ENCODE results near the gene FAM131A. TPM values are rescaled to one million over a fixed set of nuclear protein-coding genes. Genes with fewer than 3 reads are reported as not detected.
A peak's percentile ranks its signal among the peaks of the same experiment; 100 is the strongest.

Gene FAM131A, protein sequence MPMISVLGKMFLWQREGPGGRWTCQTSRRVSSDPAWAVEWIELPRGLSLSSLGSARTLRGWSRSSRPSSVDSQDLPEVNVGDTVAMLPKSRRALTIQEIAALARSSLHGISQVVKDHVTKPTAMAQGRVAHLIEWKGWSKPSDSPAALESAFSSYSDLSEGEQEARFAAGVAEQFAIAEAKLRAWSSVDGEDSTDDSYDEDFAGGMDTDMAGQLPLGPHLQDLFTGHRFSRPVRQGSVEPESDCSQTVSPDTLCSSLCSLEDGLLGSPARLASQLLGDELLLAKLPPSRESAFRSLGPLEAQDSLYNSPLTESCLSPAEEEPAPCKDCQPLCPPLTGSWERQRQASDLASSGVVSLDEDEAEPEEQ
- total RNA-seq, result 30.2 TPM
- long read RNA-seq, transcript FAM131A-207 (7 exons, 1,335 nt), result major isoform, 41 of 94 reads
- long read RNA-seq, transcript FAM131A-203 (6 exons, 1,483 nt), result minor isoform, 10 of 94 reads
- long read RNA-seq, transcript FAM131A-202 (6 exons, 2,421 nt), result minor isoform, 12 of 94 reads
- long read RNA-seq, partial matches to known transcripts, result 0 of 94 reads
- long read RNA-seq, other reads (novel, unspliced or antisense), result 28 of 94 reads

DNA sequence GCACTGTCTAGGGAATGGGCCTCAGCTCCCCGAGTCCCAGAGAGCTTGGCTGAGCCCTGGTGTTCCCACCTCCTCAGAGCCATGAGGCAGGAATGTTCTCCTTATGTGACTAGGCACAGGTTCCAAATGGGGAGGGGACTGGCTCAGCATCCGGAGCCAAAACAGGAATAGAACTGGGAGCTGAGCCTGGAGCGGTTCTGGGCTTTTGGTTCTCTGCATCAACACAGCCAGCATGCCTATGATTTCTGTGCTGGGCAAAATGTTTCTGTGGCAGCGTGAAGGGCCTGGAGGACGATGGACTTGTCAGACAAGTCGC, at the start of gene FAM131A:
Gene FAM131A, plus strand, starts transcription at position 202 of the 316 bp plus-strand sequence. Its CDS starts 31 bp downstream, at position 233.
- intact Hi-C loops (cut with micrococcal nuclease), result no loop called here

DNA sequence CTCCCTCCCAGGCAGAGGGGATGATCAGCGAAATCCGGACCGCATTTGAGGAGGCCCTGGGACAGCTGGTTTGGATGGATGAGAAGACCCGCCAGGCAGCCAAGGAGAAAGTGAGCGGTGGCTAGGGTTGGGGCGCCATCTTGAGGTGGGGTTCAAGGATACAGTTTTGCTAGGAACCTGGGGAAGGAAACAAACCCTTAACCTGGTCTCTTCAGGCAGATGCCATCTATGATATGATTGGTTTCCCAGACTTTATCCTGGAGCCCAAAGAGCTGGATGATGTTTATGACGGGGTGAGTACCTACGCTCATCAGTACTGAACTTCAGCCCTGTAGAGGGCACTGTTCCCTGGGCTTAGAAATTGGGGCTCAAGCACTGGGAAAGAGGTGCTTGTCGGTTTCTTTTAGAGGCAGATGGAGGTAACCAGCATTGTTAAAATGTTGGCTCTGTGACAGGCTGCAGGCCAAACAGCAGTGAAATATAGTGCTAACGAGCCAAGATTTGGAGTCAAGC, 47.9 kb upstream of the FAM131A start:
- TF ChIP-seq, protein P1, sequence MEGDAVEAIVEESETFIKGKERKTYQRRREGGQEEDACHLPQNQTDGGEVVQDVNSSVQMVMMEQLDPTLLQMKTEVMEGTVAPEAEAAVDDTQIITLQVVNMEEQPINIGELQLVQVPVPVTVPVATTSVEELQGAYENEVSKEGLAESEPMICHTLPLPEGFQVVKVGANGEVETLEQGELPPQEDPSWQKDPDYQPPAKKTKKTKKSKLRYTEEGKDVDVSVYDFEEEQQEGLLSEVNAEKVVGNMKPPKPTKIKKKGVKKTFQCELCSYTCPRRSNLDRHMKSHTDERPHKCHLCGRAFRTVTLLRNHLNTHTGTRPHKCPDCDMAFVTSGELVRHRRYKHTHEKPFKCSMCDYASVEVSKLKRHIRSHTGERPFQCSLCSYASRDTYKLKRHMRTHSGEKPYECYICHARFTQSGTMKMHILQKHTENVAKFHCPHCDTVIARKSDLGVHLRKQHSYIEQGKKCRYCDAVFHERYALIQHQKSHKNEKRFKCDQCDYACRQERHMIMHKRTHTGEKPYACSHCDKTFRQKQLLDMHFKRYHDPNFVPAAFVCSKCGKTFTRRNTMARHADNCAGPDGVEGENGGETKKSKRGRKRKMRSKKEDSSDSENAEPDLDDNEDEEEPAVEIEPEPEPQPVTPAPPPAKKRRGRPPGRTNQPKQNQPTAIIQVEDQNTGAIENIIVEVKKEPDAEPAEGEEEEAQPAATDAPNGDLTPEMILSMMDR (IDR thresholded peaks at IDR 0.05; ENCODE audit: borderline replicate concordance), result peak; percentile 68
- peak; percentile 35 for DNase-seq
- Histone ChIP-seq H3K27ac (replicated peaks) (no peak overlapping the region), H3K27me3 (ENCODE audit: low read depth) (peaks cover 47% of the 10 kb centered on the region), H3K4me3 (no peak overlapping the region), H3K9me3 (replicated peaks) (no peaks in the 10 kb centered on the region), H3K36me3 (no peaks in the 10 kb centered on the region), H3K4me1 (peaks cover 5% of the 10 kb centered on the region)
- intact Hi-C loops (cut with micrococcal nuclease), result no loop called here

More for the DNA sequence above, at the start of gene FAM131A:
- H3K9me3 ChIP-seq (replicated peaks), result no peaks in the 10 kb centered on the region
- peak within 1 kb of the TSS; percentile 97 for H3K27ac ChIP-seq (replicated peaks)
- H3K4me1 ChIP-seq, result peaks cover 59% of the 10 kb centered on the region
- H3K4me3 ChIP-seq, result peak within 1 kb of the TSS; percentile 88
- peak; percentile 77 for DNase-seq
- H3K27me3 ChIP-seq (ENCODE audit: low read depth), result no peaks in the 10 kb centered on the region
- TF ChIP-seq, protein P1 (IDR thresholded peaks at IDR 0.05; ENCODE audit: borderline replicate concordance), result no peak
- H3K36me3 ChIP-seq, result peaks cover 42% of the 10 kb centered on the region

DNA sequence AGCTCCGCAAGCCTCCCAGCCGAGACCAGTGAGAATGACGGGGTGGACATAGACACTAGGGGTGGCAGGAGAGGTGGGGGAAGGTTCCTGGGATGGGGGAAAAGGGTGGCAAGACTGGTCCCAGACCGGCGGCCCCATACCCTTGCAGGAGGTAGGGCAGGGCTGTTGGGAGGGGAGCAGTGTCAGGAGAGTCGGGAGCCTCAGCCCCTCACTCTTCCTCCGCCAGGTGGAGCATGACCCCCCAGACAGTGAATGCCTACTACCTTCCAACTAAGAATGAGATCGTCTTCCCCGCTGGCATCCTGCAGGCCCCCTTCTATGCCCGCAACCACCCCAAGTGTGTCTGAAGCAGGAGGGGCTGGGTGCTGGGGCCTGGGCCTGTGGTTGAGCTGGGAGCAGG, 47.1 kb upstream of the FAM131A start:
- peaks cover 47% of the 10 kb centered on the region for H3K27me3 ChIP-seq (ENCODE audit: low read depth)
- no peak overlapping the region for H3K27ac ChIP-seq (replicated peaks)
- TF ChIP-seq, protein P1 (IDR thresholded peaks at IDR 0.05; ENCODE audit: borderline replicate concordance), result no peak
- no peaks in the 10 kb centered on the region for H3K9me3 ChIP-seq (replicated peaks)
- no peaks in the 10 kb centered on the region for H3K36me3 ChIP-seq
- no peak overlapping the region for H3K4me3 ChIP-seq
- DNase-seq, result no peak
- intact Hi-C loops (cut with micrococcal nuclease), result no loop called here
- no peaks in the 10 kb centered on the region for H3K4me1 ChIP-seq

DNA sequence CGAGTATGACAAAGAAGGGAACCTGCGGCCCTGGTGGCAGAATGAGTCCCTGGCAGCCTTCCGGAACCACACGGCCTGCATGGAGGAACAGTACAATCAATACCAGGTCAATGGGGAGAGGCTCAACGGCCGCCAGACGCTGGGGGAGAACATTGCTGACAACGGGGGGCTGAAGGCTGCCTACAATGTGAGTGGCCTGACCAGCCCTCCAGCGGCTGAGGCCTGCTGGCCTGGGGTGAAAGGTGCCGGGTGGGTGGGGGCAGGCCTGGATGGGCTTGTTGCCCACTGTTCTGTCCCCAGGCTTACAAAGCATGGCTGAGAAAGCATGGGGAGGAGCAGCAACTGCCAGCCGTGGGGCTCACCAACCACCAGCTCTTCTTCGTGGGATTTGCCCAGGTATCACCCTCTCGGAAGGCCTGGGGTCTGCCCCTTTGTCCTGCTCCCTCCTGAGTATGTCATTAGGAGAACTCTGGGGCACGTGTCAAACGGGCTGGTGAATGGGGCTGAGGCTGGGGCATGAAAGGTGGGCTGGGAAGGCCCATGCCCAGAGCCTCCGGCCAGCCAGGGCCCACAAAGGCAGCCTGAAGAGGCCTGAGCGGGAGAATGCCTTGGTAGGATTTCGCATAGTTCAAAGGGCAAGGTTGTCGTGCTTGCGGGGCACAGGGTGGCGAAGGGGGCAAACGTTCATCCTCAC, 46.2 kb upstream of the FAM131A start:
- DNase-seq, result no peak
- peaks cover 47% of the 10 kb centered on the region for H3K27me3 ChIP-seq (ENCODE audit: low read depth)
- TF ChIP-seq, protein P1 (IDR thresholded peaks at IDR 0.05; ENCODE audit: borderline replicate concordance), result no peak
- H3K4me1 ChIP-seq, result no peaks in the 10 kb centered on the region
- H3K27ac ChIP-seq (replicated peaks), result no peak overlapping the region
- no peaks in the 10 kb centered on the region for H3K36me3 ChIP-seq
- no peaks in the 10 kb centered on the region for H3K9me3 ChIP-seq (replicated peaks)
- H3K4me3 ChIP-seq, result no peak overlapping the region
- intact Hi-C loops (cut with micrococcal nuclease), result no loop called here

DNA sequence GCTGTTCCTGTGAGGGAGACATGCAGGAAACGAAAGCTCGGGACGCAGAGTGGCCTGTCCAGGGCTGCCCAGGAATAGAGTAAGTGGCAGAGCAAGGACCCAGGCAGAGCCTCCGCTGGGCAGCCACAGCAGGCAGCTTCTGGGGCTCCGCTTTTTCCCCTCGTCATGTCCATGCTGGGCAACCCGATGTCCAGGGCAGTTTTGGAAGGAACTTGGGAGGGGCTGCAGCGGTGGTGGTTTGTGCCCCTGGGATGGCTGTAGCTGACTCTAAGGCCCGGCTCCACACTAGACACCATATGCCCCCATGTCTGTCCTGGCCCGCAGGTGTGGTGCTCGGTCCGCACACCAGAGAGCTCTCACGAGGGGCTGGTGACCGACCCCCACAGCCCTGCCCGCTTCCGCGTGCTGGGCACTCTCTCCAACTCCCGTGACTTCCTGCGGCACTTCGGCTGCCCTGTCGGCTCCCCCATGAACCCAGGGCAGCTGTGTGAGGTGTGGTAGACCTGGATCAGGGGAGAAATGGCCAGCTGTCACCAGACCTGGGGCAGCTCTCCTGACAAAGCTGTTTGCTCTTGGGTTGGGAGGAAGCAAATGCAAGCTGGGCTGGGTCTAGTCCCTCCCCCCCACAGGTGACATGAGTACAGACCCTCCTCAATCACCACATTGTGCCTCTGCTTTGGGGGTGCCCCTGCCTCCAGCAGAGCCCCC, 45.5 kb upstream of the FAM131A start:
- Histone ChIP-seq H3K4me1 (no peaks in the 10 kb centered on the region), H3K4me3 (no peak overlapping the region), H3K27ac (replicated peaks) (no peak overlapping the region), H3K9me3 (replicated peaks) (no peaks in the 10 kb centered on the region), H3K36me3 (no peaks in the 10 kb centered on the region), H3K27me3 (ENCODE audit: low read depth) (peaks cover 42% of the 10 kb centered on the region)
- TF ChIP-seq, protein P1 (IDR thresholded peaks at IDR 0.05; ENCODE audit: borderline replicate concordance), result no peak
- intact Hi-C loops (cut with micrococcal nuclease), result no loop called here
- no peak for DNase-seq
